Spleen (tissue), 13 donors: ENCODE measurements around the gene RAB10. TPM values are rescaled to one million over a fixed set of nuclear protein-coding genes. Genes with fewer than 3 reads are reported as not detected.

Experiments
- DNase-seq: peaks from one replicate; pipeline ENCODE4 v3.0.0-alpha.2; 2020
- H3K27ac ChIP-seq, 8 donors: fragments of 200-600 bp; sonication (generic) in 7 of 8; 1 replicate in 4 of 8; 2 replicates in 4 of 8; pipeline versions ENCODE4 v1.5.0 to v1.8.0; 2016 to 2021; ENCODE audit warnings: inconsistent platforms in 4 of 8, mild to moderate bottlenecking in 4 of 8, moderate library complexity in 1 of 8
- H3K27me3 ChIP-seq, 7 donors: fragments of 200-600 bp; sonication (generic) in 6 of 7; replicated peaks in 1 of 7; 1 replicate in 4 of 7; 2 replicates in 3 of 7; pipeline versions ENCODE4 v1.5.0 to v1.8.0; 2016 to 2021; ENCODE audit warnings: inconsistent platforms in 3 of 7, mild to moderate bottlenecking in 1 of 7
- H3K36me3 ChIP-seq, 6 donors: fragments of 200-600 bp; sonication (generic) in 5 of 6; 1 replicate in 4 of 6; 2 replicates in 2 of 6; pipeline versions ENCODE4 v1.5.0 to v1.8.0; 2016 to 2021; ENCODE audit warnings: inconsistent platforms in 2 of 6
- H3K4me1 ChIP-seq, 6 donors: fragments of 200-600 bp; sonication (generic) in 5 of 6; 1 replicate in 3 of 6; 2 replicates in 3 of 6; pipeline versions ENCODE4 v1.5.0 to v1.8.0; 2016 to 2021; ENCODE audit warnings: inconsistent platforms in 3 of 6
- H3K4me3 ChIP-seq, 8 donors: fragments of 200-600 bp; sonication (generic) in 7 of 8; 1 replicate in 4 of 8; 2 replicates in 4 of 8; pipeline versions ENCODE4 v1.5.0 to v1.8.0; 2016 to 2021; ENCODE audit warnings: inconsistent platforms in 4 of 8, mild to moderate bottlenecking in 4 of 8, moderate library complexity in 2 of 8
- H3K9me3 ChIP-seq, 8 donors: fragments of 200-600 bp; sonication (generic) in 7 of 8; 1 replicate in 4 of 8; 2 replicates in 4 of 8; pipeline versions ENCODE4 v1.5.0 to v1.8.0; 2016 to 2021; ENCODE audit warnings: inconsistent platforms in 4 of 8
- CTCF ChIP-seq, 11 experiments: fragments of 200-600 bp in 7 of 11; fragments of 450-650 bp in 4 of 11; sonication (generic) in 4 of 11; IDR thresholded peaks in 8 of 11; conservative IDR thresholded peaks in 3 of 11; 1 replicate in 7 of 11; 2 replicates in 4 of 11; pipeline versions ENCODE4 v1.4.0 to v1.8.0; 2016 to 2021; ENCODE audit warnings: antibody characterized with exemption in 11 of 11, inconsistent platforms in 4 of 11, mild to moderate bottlenecking in 1 of 11
- POLR2A ChIP-seq, 3 donors: fragments of 450-650 bp; IDR thresholded peaks; one replicate each; pipeline ENCODE4 v1.5.1; 2017; ENCODE audit warnings: antibody characterized with exemption in 3 of 3, mild to moderate bottlenecking in 1 of 3
- POLR2AphosphoS5 ChIP-seq, 3 donors: sonication (generic); formaldehyde crosslinking; IDR thresholded peaks; one replicate each; pipeline ENCODE4 v1.5.1; 2017; ENCODE audit warnings: antibody characterized with exemption in 3 of 3
- WGBS, 5 donors: extraction: QIAGEN DNeasy Blood & Tissue Kit in 3 of 5; methylation state at CpG; one replicate each; pipeline versions ENCODE4 v1.1.5 to v1.1.7; 2013 to 2018; 5-methylcytosine and 5-hydroxymethylcytosine counted together
- intact Hi-C: fragments of 100-400 bp; cut with DNase I; formaldehyde crosslinking; loops from one replicate; pipeline ENCODE4 v1.15.0; 2023; ENCODE audit warnings: low total_unique reads
- long read RNA-seq, 2 donors: transcript quantifications; one replicate each; lab custom pipeline, GENCODE V29; 2026
- polyA plus RNA-seq, 3 donors: library from polyadenylated mRNA; stranded (reverse); fragments of 200-250 nt; gene quantifications; one replicate each; pipeline ENCODE4 v1.2.1, GENCODE V29; 2013
- total RNA-seq, 7 donors: library from RNA; depleted of rRNA in 3 of 7; stranded (reverse); fragments of >200 nt in 3 of 7; fragmentation: NEBNext Ultra II Directional in 4 of 7; extraction: Animal tissue kit (Norgen Biotek cat#: 25700) in 4 of 7; gene quantifications; one replicate each; pipeline versions ENCODE4 v1.1.0 to v1.2.1, GENCODE V29; 2016 to 2021
- donor health status: healthy with polysubstance abuse.
- donor health status: DM: no; HTN: no; CAD: no; lungs with moderate emphysema.
- donor health status: DM: no; HTN: no; CAD: no.
- donor health status: Bipolar disorder and iron deficiency.
- donor health status: healthy.
- donor health status: DM: no; HTN: no; CAD: no.
- donor health status: DM: yes; HTN: yes; CAD: no.

RAB10 gene
- total RNA-seq (100 to 1,000 TPM; 104 to 135 (median 123) TPM), polyA plus RNA-seq (10 to 100 TPM; 24.4 to 42.4 (median 34.3) TPM)
- long read RNA-seq, donor 1, transcript RAB10-201 (6 exons, 3,535 nt), result major isoform, 49 of 70 reads
- long read RNA-seq, donor 1, partial matches to known transcripts, result 20 of 70 reads
- long read RNA-seq, donor 1, other reads (novel, unspliced or antisense), result 0 of 70 reads
- long read RNA-seq, donor 2, transcript RAB10-201 (6 exons, 3,535 nt), result major isoform, 53 of 69 reads
- long read RNA-seq, donor 2, partial matches to known transcripts, result 15 of 69 reads
- long read RNA-seq, donor 2, other reads (novel, unspliced or antisense), result 0 of 69 reads

GRCh38 chr2:26033818-26034636, at the start of gene RAB10:
Gene RAB10, plus strand, starts transcription at chr2:26034084. Its CDS starts 525 bp downstream, at chr2:26034609.
- TF ChIP-seq POLR2A (IDR thresholded peaks at IDR 0.05) (peak; percentile 34 to 96 (median 95)), CTCF (IDR thresholded peaks at IDR 0.05 in 8 of 11, conservative IDR thresholded peaks at IDR 0.05 in 3 of 11) (peak in 8 of 11 experiments; percentile 26 to 64 (median 42)), POLR2AphosphoS5 (IDR thresholded peaks at IDR 0.05) (peak; percentile 99 to 100 (median 99))
- peak within 1 kb of the TSS; percentile 76 to 98 (median 88) for H3K4me3 ChIP-seq
- H3K36me3 ChIP-seq, result peaks cover 0 to 26% (median 0%) of the 10 kb centered on the region in 6 donors
- intact Hi-C loops, result no loop called here
- WGBS, 5 donors, result 0 to 1% (median 0%) methylated on average over 31 to 93 of the region's 94 CpGs
- no peaks in the 10 kb centered on the region for H3K9me3 ChIP-seq
- H3K4me1 ChIP-seq, result peaks cover 21 to 60% (median 46%) of the 10 kb centered on the region in 6 donors
- peak within 1 kb of the TSS; percentile 95 to 99 (median 97) for H3K27ac ChIP-seq
- no peaks in the 10 kb centered on the region for H3K27me3 ChIP-seq
- DNase-seq, result peak; percentile 100

- H3K4me3 ChIP-seq, result no peak overlapping the region
- intact Hi-C loops, result no loop called here
- 87 to 93% (median 91%) methylated on average over 9 of the region's 9 CpGs for WGBS, 5 donors
Measured at GRCh38 chr2:25988134-25988533, 45.8 kb upstream of the RAB10 start.

GRCh38 chr2:25989154-25989553, 44.7 kb upstream of the RAB10 start:
- Histone ChIP-seq H3K4me3 (no peak overlapping the region), H3K36me3 (no peaks in the 10 kb centered on the region), H3K27me3 (no peaks in the 10 kb centered on the region), H3K4me1 (peaks cover 0 to 23% (median 17%) of the 10 kb centered on the region in 6 donors), H3K9me3 (no peaks in the 10 kb centered on the region), H3K27ac (no peak overlapping the region)
- TF ChIP-seq POLR2AphosphoS5 (IDR thresholded peaks at IDR 0.05), result no peak
- no peak for TF ChIP-seq POLR2A (IDR thresholded peaks at IDR 0.05)
- TF ChIP-seq CTCF (IDR thresholded peaks at IDR 0.05 in 8 of 11, conservative IDR thresholded peaks at IDR 0.05 in 3 of 11), result no peak
- 67 to 95% (median 88%) methylated on average over 4 of the region's 4 CpGs for WGBS, 5 donors
- intact Hi-C loops, result no loop called here
- DNase-seq, result peak; percentile 24

More at GRCh38 chr2:25988134-25988533, 45.8 kb upstream of the RAB10 start:
- H3K36me3 ChIP-seq, result no peaks in the 10 kb centered on the region
- TF ChIP-seq POLR2AphosphoS5 (IDR thresholded peaks at IDR 0.05), result no peak
- TF ChIP-seq POLR2A (IDR thresholded peaks at IDR 0.05), result no peak
- TF ChIP-seq CTCF (IDR thresholded peaks at IDR 0.05 in 8 of 11, conservative IDR thresholded peaks at IDR 0.05 in 3 of 11), result no peak
- no peak overlapping the region for H3K27ac ChIP-seq
- no peaks in the 10 kb centered on the region for H3K27me3 ChIP-seq
- peaks cover 0 to 25% (median 17%) of the 10 kb centered on the region in 6 donors for H3K4me1 ChIP-seq
- peak; percentile 41 for DNase-seq
- no peaks in the 10 kb centered on the region for H3K9me3 ChIP-seq
